HUES6 (cell line): ENCODE results near the gene TMPRSS11D.

Source experiments
- H3K27ac ChIP-seq: 2 replicates; pipeline ENCODE4 v1.7.0; 2013; ENCODE audit warnings: low read depth, mild to moderate bottlenecking, low read length, inconsistent platforms
- H3K27me3 ChIP-seq: 2 replicates; pipeline ENCODE4 v1.6.1; 2013; ENCODE audit warnings: low read length; ENCODE audit not compliant: control insufficient read depth, insufficient read depth
- H3K36me3 ChIP-seq: 2 replicates; pipeline ENCODE4 v1.6.1; 2013; ENCODE audit warnings: low read length; ENCODE audit not compliant: control insufficient read depth, insufficient read depth
- H3K4me1 ChIP-seq: 2 replicates; pipeline ENCODE4 v1.6.1; 2013; ENCODE audit warnings: low read length; ENCODE audit not compliant: control insufficient read depth, insufficient read depth
- H3K4me3 ChIP-seq: 2 replicates; pipeline ENCODE4 v1.5.1; 2013; ENCODE audit warnings: low read depth, low read length
- H3K9ac ChIP-seq: one replicate; pipeline ENCODE4 v1.6.1; 2013; ENCODE audit warnings: mild to moderate bottlenecking, low read length
- H3K9me3 ChIP-seq: 2 replicates; pipeline ENCODE4 v1.6.1; 2013; ENCODE audit warnings: low read depth, low read length; ENCODE audit not compliant: control insufficient read depth, insufficient read depth

TMPRSS11D gene, protein sequence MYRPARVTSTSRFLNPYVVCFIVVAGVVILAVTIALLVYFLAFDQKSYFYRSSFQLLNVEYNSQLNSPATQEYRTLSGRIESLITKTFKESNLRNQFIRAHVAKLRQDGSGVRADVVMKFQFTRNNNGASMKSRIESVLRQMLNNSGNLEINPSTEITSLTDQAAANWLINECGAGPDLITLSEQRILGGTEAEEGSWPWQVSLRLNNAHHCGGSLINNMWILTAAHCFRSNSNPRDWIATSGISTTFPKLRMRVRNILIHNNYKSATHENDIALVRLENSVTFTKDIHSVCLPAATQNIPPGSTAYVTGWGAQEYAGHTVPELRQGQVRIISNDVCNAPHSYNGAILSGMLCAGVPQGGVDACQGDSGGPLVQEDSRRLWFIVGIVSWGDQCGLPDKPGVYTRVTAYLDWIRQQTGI

GRCh38 chr4:67883902-67884301 lies at the start of gene TMPRSS11D:
Gene TMPRSS11D, minus strand, starts transcription at chr4:67884002. Its CDS starts 69 bp downstream, at chr4:67883933.
- no peaks in the 10 kb centered on the region for H3K9me3 ChIP-seq
- H3K4me1 ChIP-seq, result 0 out of 2 replicates have a peak, but pooled peaks cover 3% of the 10 kb centered on the region
- no peak within 1 kb of the TSS for H3K9ac ChIP-seq
- no peak within 1 kb of the TSS for H3K27ac ChIP-seq
- H3K27me3 ChIP-seq, result no peaks in the 10 kb centered on the region
- no peak within 1 kb of the TSS for H3K4me3 ChIP-seq
- no peaks in the 10 kb centered on the region for H3K36me3 ChIP-seq

DNA sequence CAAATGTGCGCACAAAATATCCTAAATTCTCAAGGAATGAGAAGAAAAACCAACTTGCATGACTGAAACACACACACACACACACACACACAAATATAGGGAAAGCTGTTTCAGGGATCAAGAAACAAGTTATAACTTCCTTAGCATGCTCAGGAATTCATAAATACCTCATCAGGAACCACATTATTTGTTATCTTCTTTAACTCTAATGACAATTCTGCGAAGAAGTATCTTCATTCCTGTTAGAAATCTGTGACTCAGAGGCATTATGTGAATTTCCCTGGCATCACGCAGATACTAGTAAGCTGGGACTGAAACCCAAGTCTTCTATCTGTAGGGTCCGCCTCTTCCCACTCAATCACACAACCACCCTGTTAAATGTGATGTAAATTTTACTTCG lies 49.2 kb upstream of the TMPRSS11D start:
- Histone ChIP-seq H3K36me3 (no peaks in the 10 kb centered on the region), H3K27me3 (no peaks in the 10 kb centered on the region), H3K27ac (no peak overlapping the region), H3K9ac (no peak overlapping the region), H3K4me1 (peaks cover 6% of the 10 kb centered on the region; the same call in 1 of the 2 replicates), H3K9me3 (no peaks in the 10 kb centered on the region), H3K4me3 (no peak overlapping the region)

DNA sequence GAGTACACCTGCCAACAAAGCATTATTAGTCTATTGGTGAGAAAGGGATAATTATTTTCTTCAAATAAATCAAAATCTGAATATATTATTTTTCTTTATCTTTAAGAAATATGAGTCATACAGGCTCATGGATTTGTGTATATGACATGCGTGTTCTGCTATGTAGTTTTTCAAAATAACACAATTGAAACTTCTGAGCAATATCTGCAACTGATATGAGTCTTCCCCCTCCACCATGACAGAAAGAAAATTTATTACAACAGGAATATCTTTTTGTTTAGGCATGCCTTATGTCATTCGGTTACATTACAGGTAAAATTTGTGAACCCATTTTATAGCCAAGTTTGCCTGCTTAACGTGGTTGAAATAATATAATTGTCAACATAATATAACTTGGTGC lies 47.5 kb upstream of the TMPRSS11D start:
- Histone ChIP-seq H3K9ac (no peak overlapping the region), H3K27me3 (no peaks in the 10 kb centered on the region), H3K36me3 (no peaks in the 10 kb centered on the region), H3K27ac (no peak overlapping the region), H3K9me3 (peaks cover 4% of the 10 kb centered on the region; the same call in 1 of the 2 replicates), H3K4me3 (no peak overlapping the region), H3K4me1 (peaks cover 6% of the 10 kb centered on the region; the same call in 1 of the 2 replicates)

- H3K4me3 ChIP-seq, result no peak overlapping the region
- H3K27ac ChIP-seq, result no peak overlapping the region
- H3K27me3 ChIP-seq, result no peaks in the 10 kb centered on the region
- H3K9me3 ChIP-seq, result peaks cover 4% of the 10 kb centered on the region; the same call in 1 of the 2 replicates
- H3K4me1 ChIP-seq, result no peaks in the 10 kb centered on the region; the same call in 1 of the 2 replicates
- H3K36me3 ChIP-seq, result no peaks in the 10 kb centered on the region
- no peak overlapping the region for H3K9ac ChIP-seq
These were observed 45.6 kb upstream of the TMPRSS11D start for GRCh38 chr4:67929426-67929825.

- H3K9me3 ChIP-seq, result peaks cover 7% of the 10 kb centered on the region; the same call in 1 of the 2 replicates
- no peak overlapping the region for H3K9ac ChIP-seq
- H3K27ac ChIP-seq, result no peak overlapping the region
- no peaks in the 10 kb centered on the region for H3K36me3 ChIP-seq
- no peak overlapping the region for H3K4me3 ChIP-seq
- no peaks in the 10 kb centered on the region; the same call in 1 of the 2 replicates for H3K4me1 ChIP-seq
- H3K27me3 ChIP-seq, result no peaks in the 10 kb centered on the region
These were observed 44.7 kb upstream of the TMPRSS11D start for GRCh38 chr4:67928546-67928945.

DNA sequence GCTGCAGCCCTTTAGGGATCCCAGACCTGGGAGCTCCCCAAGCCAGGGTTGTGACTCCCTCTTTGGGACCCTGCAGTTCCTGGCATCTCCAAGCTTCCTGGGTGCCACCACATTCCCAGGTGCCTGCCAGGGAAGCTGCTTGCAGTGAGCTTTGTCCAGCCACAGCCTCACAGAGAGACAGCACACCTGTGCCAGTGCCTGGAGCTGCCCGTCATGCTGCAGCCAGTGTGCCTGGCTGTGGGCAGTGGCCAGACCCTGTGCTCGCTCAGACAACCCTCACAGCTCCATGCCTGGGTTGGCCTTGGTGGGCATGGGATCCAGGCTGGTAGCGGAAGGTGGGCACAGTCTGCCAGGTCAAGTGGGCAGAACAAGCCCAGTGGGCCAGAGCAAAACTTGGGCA lies 43.4 kb upstream of the TMPRSS11D start:
- no peaks in the 10 kb centered on the region for H3K36me3 ChIP-seq
- no peak overlapping the region for H3K4me3 ChIP-seq
- no peak overlapping the region for H3K9ac ChIP-seq
- peaks cover 7% of the 10 kb centered on the region; the same call in 1 of the 2 replicates for H3K9me3 ChIP-seq
- no peaks in the 10 kb centered on the region; the same call in 1 of the 2 replicates for H3K4me1 ChIP-seq
- no peaks in the 10 kb centered on the region for H3K27me3 ChIP-seq
- no peak overlapping the region for H3K27ac ChIP-seq

- Histone ChIP-seq H3K9me3 (peaks cover 7% of the 10 kb centered on the region; the same call in 1 of the 2 replicates), H3K9ac (no peak overlapping the region), H3K4me1 (no peaks in the 10 kb centered on the region; the same call in 1 of the 2 replicates), H3K27ac (no peak overlapping the region), H3K4me3 (no peak overlapping the region), H3K36me3 (no peaks in the 10 kb centered on the region), H3K27me3 (no peaks in the 10 kb centered on the region)
These were observed 42.7 kb upstream of the TMPRSS11D start for GRCh38 chr4:67926485-67926884.

DNA sequence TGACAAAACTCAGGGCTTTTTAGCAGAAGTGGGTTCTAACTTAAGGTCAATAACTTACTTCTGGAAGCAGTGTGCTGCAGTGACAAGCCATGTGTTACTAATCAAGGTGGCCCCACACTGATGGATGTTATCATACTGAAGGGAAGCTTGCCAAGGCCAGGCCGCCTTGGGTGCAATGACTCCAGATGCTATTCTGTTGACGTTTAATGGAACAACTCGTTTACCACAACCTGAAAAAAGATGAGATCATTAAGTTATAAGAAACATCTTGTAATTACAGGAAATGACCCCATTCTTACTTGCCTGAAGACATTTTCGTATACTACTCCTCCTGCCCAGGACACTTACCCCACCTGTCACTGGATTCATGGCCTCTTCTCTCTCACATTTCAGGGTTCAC lies 38.9 kb upstream of the TMPRSS11D start:
- peaks cover 7% of the 10 kb centered on the region; the same call in 1 of the 2 replicates for H3K9me3 ChIP-seq
- H3K27ac ChIP-seq, result no peak overlapping the region

DNA sequence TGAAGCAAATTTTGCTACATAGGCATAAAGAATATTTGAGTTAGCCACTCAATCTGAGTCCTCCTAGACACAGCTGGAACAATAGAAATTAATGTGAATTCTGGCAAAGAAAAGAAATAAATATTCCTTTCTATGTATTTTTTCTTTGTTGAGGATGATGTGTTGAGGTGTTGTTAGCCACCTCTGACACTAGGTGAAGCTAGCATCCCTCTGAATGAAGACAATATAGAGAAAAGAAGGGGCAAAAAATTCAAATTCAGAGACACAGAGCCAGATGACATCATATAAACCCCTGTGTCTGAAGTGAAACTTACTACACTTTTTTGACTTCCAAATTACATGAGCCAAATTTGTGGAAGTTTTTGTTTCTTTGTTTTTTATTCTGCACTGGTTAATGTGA lies 34.6 kb upstream of the TMPRSS11D start:
- Histone ChIP-seq H3K9me3 (no peaks in the 10 kb centered on the region), H3K27me3 (no peaks in the 10 kb centered on the region), H3K4me3 (no peak overlapping the region), H3K9ac (no peak overlapping the region), H3K36me3 (no peaks in the 10 kb centered on the region), H3K27ac (no peak overlapping the region), H3K4me1 (no peaks in the 10 kb centered on the region)

More for the DNA sequence above, 38.9 kb upstream of the TMPRSS11D start:
- Histone ChIP-seq H3K4me3 (no peak overlapping the region), H3K4me1 (no peaks in the 10 kb centered on the region), H3K27me3 (no peaks in the 10 kb centered on the region), H3K36me3 (no peaks in the 10 kb centered on the region), H3K9ac (no peak overlapping the region)

DNA sequence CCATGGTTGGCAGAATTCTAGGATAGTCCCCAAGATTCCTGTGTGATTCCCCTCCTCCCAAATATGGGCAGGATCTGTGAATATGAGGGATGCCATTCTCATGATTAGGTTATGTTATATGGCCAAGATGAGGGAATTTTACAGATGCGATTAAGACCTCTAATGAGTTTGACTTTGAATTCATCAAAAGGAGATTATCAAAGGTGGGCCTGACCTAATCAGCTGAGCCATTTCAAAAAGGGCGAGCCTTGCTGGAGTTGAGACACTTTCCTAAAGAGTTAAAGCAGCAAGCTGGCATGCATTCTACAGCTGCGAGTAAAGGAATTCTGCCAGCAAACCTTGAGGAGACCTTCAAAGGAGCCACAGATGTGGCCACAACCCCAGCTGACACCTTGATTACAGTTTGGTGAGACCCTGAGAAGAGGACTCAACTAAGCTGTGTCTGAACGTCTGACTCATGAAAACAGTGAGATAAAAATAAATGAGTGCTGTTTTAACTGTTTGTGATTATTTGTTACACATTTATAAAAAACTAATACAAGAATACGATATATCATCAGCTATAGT lies 31.7 kb upstream of the TMPRSS11D start:
- Histone ChIP-seq H3K4me1 (no peaks in the 10 kb centered on the region), H3K4me3 (no peak overlapping the region), H3K9ac (no peak overlapping the region), H3K27ac (no peak overlapping the region), H3K9me3 (no peaks in the 10 kb centered on the region), H3K27me3 (no peaks in the 10 kb centered on the region), H3K36me3 (no peaks in the 10 kb centered on the region)

GRCh38 chr4:67912080-67912479 lies 28.3 kb upstream of the TMPRSS11D start:
- Histone ChIP-seq H3K4me1 (no peaks in the 10 kb centered on the region), H3K36me3 (no peaks in the 10 kb centered on the region), H3K4me3 (no peak overlapping the region), H3K27ac (no peak overlapping the region), H3K9ac (no peak overlapping the region), H3K9me3 (no peaks in the 10 kb centered on the region), H3K27me3 (no peaks in the 10 kb centered on the region)
